Measurements from ENCODE around the gene GJC1. TPM values are rescaled to one million over a fixed set of nuclear protein-coding genes. Genes with fewer than 3 reads are reported as not detected.

The GJC1 gene
- total RNA-seq, 1 experiment from 2014 or later: 119 TPM

- H3K4ac ChIP-seq (ENCODE audit: low read depth, low read length): no peak overlapping the region
- H2BK15ac ChIP-seq (ENCODE audit: low read depth, low read length): no peak overlapping the region
- no peak overlapping the region for H2BK12ac ChIP-seq (ENCODE audit: insufficient read length, low read depth, low read length)
- H3K14ac ChIP-seq (ENCODE audit: insufficient read depth, low read length): no peak overlapping the region
- DNase-seq: no peak
- H2BK20ac ChIP-seq (ENCODE audit: low read depth, low read length, poor library complexity, severe bottlenecking): no peak overlapping the region
- Mint-ChIP-seq H3K36me3 (ENCODE audit: insufficient read depth in 1 of 3, low read depth in 3 of 3) (peaks cover 0 to 7% (median 0%) of the 10 kb centered on the region in 3 experiments; a peak in 2 of 7 replicates), H3K4me1 (peaks cover 11 to 16% of the 10 kb centered on the region in 2 experiments), H3K4me3 (no peak overlapping the region), H3K27me3 (ENCODE audit: low read depth) (no peaks in the 10 kb centered on the region; the same call in 1 of the 2 replicates), H3K27ac (no peak overlapping the region; a peak in 1 of 7 replicates), H3K9me3 (no peaks in the 10 kb centered on the region)
- no peak overlapping the region for H2AK5ac ChIP-seq (ENCODE audit: insufficient read length, low read length)
- no peak overlapping the region for H2AFZ ChIP-seq (ENCODE audit: low read length)
- no CpG with 5 or more reads among the region's 1 CpG for WGBS (ENCODE audit: extremely low coverage, insufficient read length, low lambda C conversion rate)
- H3K9me3 ChIP-seq (ENCODE audit: control insufficient read depth, low read depth, low read length): no peaks in the 10 kb centered on the region
- H3K56ac ChIP-seq (ENCODE audit: insufficient read length, low read depth, low read length): no peak overlapping the region
- H3K4me1 ChIP-seq (ENCODE audit: insufficient read depth, low read length): no peaks in the 10 kb centered on the region
- H3K27ac ChIP-seq (ENCODE audit: insufficient read length, low read depth, low read length): no peak overlapping the region
- TF ChIP-seq CTCF (conservative IDR thresholded peaks at IDR 0.05): no peak
- no peaks in the 10 kb centered on the region for H3K27me3 ChIP-seq (ENCODE audit: insufficient read depth, low read length)
- H4K8ac ChIP-seq (replicated peaks; ENCODE audit: insufficient read length, low read depth, low read length): no peak overlapping the region
- H4K5ac ChIP-seq (ENCODE audit: insufficient read length, low read depth, low read length): no peak overlapping the region
- no peak overlapping the region for H2BK120ac ChIP-seq (ENCODE audit: low read depth, low read length, poor library complexity, severe bottlenecking)
- no peak overlapping the region for H4K91ac ChIP-seq (ENCODE audit: insufficient read length, low read depth, low read length)
- H4K20me1 ChIP-seq (ENCODE audit: control insufficient read depth, insufficient read depth, insufficient read length): no peaks in the 10 kb centered on the region
- no peak overlapping the region for H2BK5ac ChIP-seq (ENCODE audit: insufficient read length, low read length)
- H3K79me1 ChIP-seq (ENCODE audit: insufficient read depth, low read depth, low read length, poor library complexity, severe bottlenecking): no peaks in the 10 kb centered on the region
- H3K4me2 ChIP-seq (ENCODE audit: insufficient read depth, insufficient read length, low read length): no peak overlapping the region
- no peak overlapping the region for H3K9ac ChIP-seq (ENCODE audit: extremely low read depth, insufficient read length, low read length)
- H3T11ph ChIP-seq (ENCODE audit: low read length): no peak overlapping the region
- H3K79me2 ChIP-seq (ENCODE audit: insufficient read depth, low read length): no peaks in the 10 kb centered on the region
- no peak overlapping the region for H3K23ac ChIP-seq (ENCODE audit: insufficient read length, low read depth, low read length)
- no peak overlapping the region for H3K18ac ChIP-seq (ENCODE audit: insufficient read length, low read depth, low read length)
- no peaks in the 10 kb centered on the region for H3K23me2 ChIP-seq (ENCODE audit: insufficient read length, low read depth, low read length, poor library complexity, severe bottlenecking)
These were observed 37.8 kb downstream of the GJC1 start for GRCh38 chr17:44792276-44792675.
